Sigmoid colon (tissue), 7 donors: ENCODE data around the gene MLLT3. TPM values are rescaled to one million over a fixed set of nuclear protein-coding genes. Genes with fewer than 3 reads are reported as not detected.

Experiments used
- DNase-seq: peaks from one replicate; pipeline ENCODE4 v3.0.0-alpha.2; 2019
- H3K27ac ChIP-seq, 4 donors: fragments of 200-600 bp; sonication (generic); one replicate each; pipeline ENCODE4 v1.5.1; 2016 to 2019; ENCODE audit warnings: mild to moderate bottlenecking in 1 of 4
- H3K27me3 ChIP-seq, 3 donors: fragments of 200-600 bp; sonication (generic); one replicate each; pipeline ENCODE4 v1.5.1; 2019; ENCODE audit warnings: mild to moderate bottlenecking in 1 of 3
- H3K36me3 ChIP-seq, 4 donors: fragments of 200-600 bp; sonication (generic); one replicate each; pipeline ENCODE4 v1.5.1; 2016 to 2019
- H3K4me1 ChIP-seq, 4 donors: fragments of 200-600 bp; sonication (generic); one replicate each; pipeline ENCODE4 v1.5.1; 2017 to 2019
- H3K4me3 ChIP-seq, 4 donors: fragments of 200-600 bp; sonication (generic); one replicate each; pipeline ENCODE4 v1.5.1; 2017 to 2019; ENCODE audit warnings: mild to moderate bottlenecking in 2 of 4, moderate library complexity in 1 of 4
- H3K9me3 ChIP-seq, 4 donors: fragments of 200-600 bp in 3 of 4; sonication (generic) in 3 of 4; one replicate each; pipeline versions ENCODE4 v1.5.1 to v1.6.1; 2013 to 2019
- CTCF ChIP-seq, 4 experiments: fragments of 450-650 bp in 3 of 4; fragments of 200-600 bp in 1 of 4; IDR thresholded peaks; one replicate each; pipeline ENCODE4 v1.5.1; 2016 to 2019; ENCODE audit warnings: antibody characterized with exemption in 4 of 4, mild to moderate bottlenecking in 3 of 4, moderate library complexity in 2 of 4
- EP300 ChIP-seq, 4 donors: sonication (generic); formaldehyde crosslinking; IDR thresholded peaks; one replicate each; pipeline ENCODE4 v1.6.1; 2017; ENCODE audit warnings: antibody characterized with exemption in 4 of 4
- POLR2A ChIP-seq, 2 donors: fragments of 450-650 bp; IDR thresholded peaks; one replicate each; pipeline ENCODE4 v1.6.1; 2016; ENCODE audit warnings: antibody characterized with exemption in 2 of 2, mild to moderate bottlenecking in 2 of 2, moderate library complexity in 2 of 2
- POLR2AphosphoS5 ChIP-seq, 4 donors: sonication (generic); formaldehyde crosslinking; IDR thresholded peaks; one replicate each; pipeline ENCODE4 v1.6.1; 2017; ENCODE audit warnings: antibody characterized with exemption in 4 of 4
- WGBS, 2 donors: extraction: QIAGEN DNeasy Blood & Tissue Kit; methylation state at CpG; one replicate each; pipeline ENCODE4 v1.1.7; 2013; 5-methylcytosine and 5-hydroxymethylcytosine counted together
- intact Hi-C: fragments of 100-400 bp; cut with DNase I; formaldehyde crosslinking; loops from one replicate; pipeline ENCODE4 v1.15.1; 2023
- polyA plus RNA-seq, 3 donors: library from polyadenylated mRNA; stranded (reverse); fragments of 200-250 nt; gene quantifications; one replicate each; pipeline ENCODE4 v1.2.3, GENCODE V29; 2013
- total RNA-seq, 4 donors: library from RNA; depleted of rRNA; stranded (reverse); fragments of >200 nt; gene quantifications; one replicate each; pipeline ENCODE4 v1.1.0, GENCODE V29; 2016
- donor health status: healthy with polysubstance abuse.
- donor health status: Bipolar disorder and iron deficiency.
- donor health status: healthy.

The MLLT3 gene
- total and polyA plus RNA-seq, 7 donors = 19.0 to 132 (median 25.0) TPM

GRCh38 chr9:20397348-20397747 lies 225.0 kb downstream of the MLLT3 start:
- intact Hi-C loops = no loop called here
- no peak overlapping the region for H3K4me3 ChIP-seq
- DNase-seq = no peak
- no peak overlapping the region for H3K27ac ChIP-seq
- peaks cover 0 to 25% (median 19%) of the 10 kb centered on the region in 4 donors for H3K4me1 ChIP-seq
- H3K27me3 ChIP-seq = no peaks in the 10 kb centered on the region
- H3K36me3 ChIP-seq = no peaks in the 10 kb centered on the region
- no peak for TF ChIP-seq POLR2AphosphoS5 (IDR thresholded peaks at IDR 0.05)
- no peak for TF ChIP-seq CTCF (IDR thresholded peaks at IDR 0.05)
- TF ChIP-seq EP300 (IDR thresholded peaks at IDR 0.05) = no peak
- no peak for TF ChIP-seq POLR2A (IDR thresholded peaks at IDR 0.05)
- 82 to 88% methylated on average over 4 of the region's 4 CpGs for WGBS, 2 donors
- H3K9me3 ChIP-seq = no peaks in the 10 kb centered on the region

GRCh38 chr9:20396509-20396908 lies 225.8 kb downstream of the MLLT3 start:
- Histone ChIP-seq H3K4me3 (no peak overlapping the region), H3K36me3 (no peaks in the 10 kb centered on the region), H3K27me3 (no peaks in the 10 kb centered on the region), H3K27ac (no peak overlapping the region), H3K4me1 (peaks cover 0 to 20% (median 17%) of the 10 kb centered on the region in 4 donors), H3K9me3 (no peaks in the 10 kb centered on the region)
- no peak for DNase-seq
- 85 to 90% methylated on average over 2 of the region's 2 CpGs for WGBS, 2 donors
- TF ChIP-seq EP300 (IDR thresholded peaks at IDR 0.05) = no peak
- TF ChIP-seq POLR2AphosphoS5 (IDR thresholded peaks at IDR 0.05) = no peak
- intact Hi-C loops = no loop called here

- no peak for DNase-seq
- WGBS, 2 donors = 17 to 40% methylated on average over 2 of the region's 2 CpGs
- H3K9me3 ChIP-seq = no peaks in the 10 kb centered on the region
- intact Hi-C loops = no loop called here
- H3K4me3 ChIP-seq = no peak overlapping the region
- H3K27ac ChIP-seq = no peak overlapping the region
- H3K27me3 ChIP-seq = no peaks in the 10 kb centered on the region
- no peak for TF ChIP-seq EP300 (IDR thresholded peaks at IDR 0.05)
- TF ChIP-seq POLR2AphosphoS5 (IDR thresholded peaks at IDR 0.05) = no peak
- no peak for TF ChIP-seq POLR2A (IDR thresholded peaks at IDR 0.05)
- no peak for TF ChIP-seq CTCF (IDR thresholded peaks at IDR 0.05)
- peaks cover 0 to 20% (median 17%) of the 10 kb centered on the region in 4 donors for H3K4me1 ChIP-seq
- H3K36me3 ChIP-seq = no peaks in the 10 kb centered on the region
Observed at GRCh38 chr9:20395651-20396050, 226.6 kb downstream of the MLLT3 start.

GRCh38 chr9:20394969-20395368 lies 227.3 kb downstream of the MLLT3 start:
- peaks cover 0 to 20% (median 17%) of the 10 kb centered on the region in 4 donors for H3K4me1 ChIP-seq
- no peaks in the 10 kb centered on the region for H3K27me3 ChIP-seq
- no peak for DNase-seq
- 78 to 83% methylated on average over 5 of the region's 5 CpGs for WGBS, 2 donors
- TF ChIP-seq POLR2A (IDR thresholded peaks at IDR 0.05) (no peak), EP300 (IDR thresholded peaks at IDR 0.05) (no peak), CTCF (IDR thresholded peaks at IDR 0.05) (no peak), POLR2AphosphoS5 (IDR thresholded peaks at IDR 0.05) (no peak)
- intact Hi-C loops = no loop called here
- no peak overlapping the region for H3K27ac ChIP-seq
- no peaks in the 10 kb centered on the region for H3K36me3 ChIP-seq
- no peaks in the 10 kb centered on the region for H3K9me3 ChIP-seq
- no peak overlapping the region for H3K4me3 ChIP-seq

- Histone ChIP-seq H3K4me3 (no peak overlapping the region), H3K27ac (no peak overlapping the region), H3K9me3 (no peaks in the 10 kb centered on the region), H3K4me1 (peaks cover 0 to 18% (median 16%) of the 10 kb centered on the region in 4 donors), H3K27me3 (no peaks in the 10 kb centered on the region), H3K36me3 (no peaks in the 10 kb centered on the region)
- DNase-seq = no peak
- TF ChIP-seq POLR2A (IDR thresholded peaks at IDR 0.05) = no peak
- TF ChIP-seq CTCF (IDR thresholded peaks at IDR 0.05) = no peak
- TF ChIP-seq EP300 (IDR thresholded peaks at IDR 0.05) = no peak
- TF ChIP-seq POLR2AphosphoS5 (IDR thresholded peaks at IDR 0.05) = no peak
- intact Hi-C loops = no loop called here
- 65 to 95% methylated on average over 1 of the region's 1 CpG for WGBS, 2 donors
Observed at GRCh38 chr9:20391208-20391607, 231.1 kb downstream of the MLLT3 start.
